Kidney (tissue), 14 donors: ENCODE measurements around the gene GTF2F2. TPM values are rescaled to one million over a fixed set of nuclear protein-coding genes. Genes with fewer than 3 reads are reported as not detected.

Experiments used
- DNase-seq, 5 donors: peaks; one replicate each; pipeline ENCODE4 v3.0.0-alpha.2; 2013 to 2020
- FAIRE-seq: peaks from 2 replicates; lab custom pipeline; 2012; peaks lifted over from hg19 to GRCh38; lab: Jason Lieb, UNC
- H3K27ac ChIP-seq, 2 donors: one replicate each; pipeline ENCODE4 v1.7.0; 2013; ENCODE audit warnings: low read depth in 2 of 2, low read length in 2 of 2, inconsistent platforms in 1 of 2
- H3K27me3 ChIP-seq: one replicate; pipeline ENCODE4 v1.7.1; 2013; ENCODE audit warnings: low read length, inconsistent platforms; ENCODE audit not compliant: control insufficient read depth, insufficient read depth
- H3K36me3 ChIP-seq, 3 donors: one replicate each; pipeline versions ENCODE4 v1.7.0 to v1.7.1; 2013; ENCODE audit warnings: low read length in 3 of 3, control low read depth in 1 of 3, inconsistent platforms in 1 of 3; ENCODE audit not compliant: insufficient read depth in 3 of 3, control insufficient read depth in 2 of 3
- H3K4me1 ChIP-seq, 3 donors: one replicate each; pipeline versions ENCODE4 v1.7.0 to v1.7.1; 2013; ENCODE audit warnings: low read length in 3 of 3, inconsistent platforms in 1 of 3, low read depth in 1 of 3; ENCODE audit not compliant: control insufficient read depth in 2 of 3, insufficient read depth in 2 of 3
- H3K4me3 ChIP-seq, 3 donors: one replicate each; pipeline versions ENCODE4 v1.7.0 to v1.8.1; 2013; ENCODE audit warnings: low read length in 3 of 3, control low read depth in 1 of 3, inconsistent platforms in 1 of 3
- H3K9ac ChIP-seq, 3 donors: one replicate each; pipeline versions ENCODE4 v1.7.0 to v1.7.1; 2013; ENCODE audit warnings: low read length in 3 of 3, control low read depth in 1 of 3, inconsistent platforms in 1 of 3
- H3K9me3 ChIP-seq, 3 donors: one replicate each; pipeline versions ENCODE4 v1.7.0 to v1.7.1; 2013; ENCODE audit warnings: low read length in 3 of 3, control low read depth in 1 of 3, inconsistent platforms in 1 of 3; ENCODE audit not compliant: control insufficient read depth in 2 of 3, insufficient read depth in 1 of 3
- intact Hi-C: fragments of 100-400 bp; cut with DNase I; formaldehyde crosslinking; loops from one replicate; pipeline ENCODE4 v1.11.1; 2022
- polyA plus RNA-seq: library from polyadenylated mRNA; stranded (reverse); fragments of 350-450 nt; fragmentation: Illumina TruSeq; extraction: RNeasy Lipid Tissue Mini Kit (QIAGEN cat#74804); gene quantifications from one replicate; pipeline ENCODE4 v1.2.3, GENCODE V29; 2014; ENCODE audit warnings: low read depth, low replicate concordance; ENCODE audit not compliant: insufficient read depth
- total RNA-seq: library from RNA; stranded (reverse); fragmentation: NEBNext Ultra II Directional; extraction: Animal tissue kit (Norgen Biotek cat#: 25700); gene quantifications from one replicate; pipeline ENCODE4 v1.2.1, GENCODE V29; 2021
- TF ChIP-seq, protein P1 (sequence below): IDR thresholded peaks from 3 replicates; pipeline ENCODE4 v1.5.1; 2012; ENCODE audit warnings: mild to moderate bottlenecking, moderate library complexity, borderline replicate concordance; ENCODE audit not compliant: insufficient read depth; ENCODE audit errors: extremely low read depth
- donor health status: control.
- donor health status: control.
- donor health status: control.
- donor health status: control.
- donor health status: control.
- donor health status: DM: yes; HTN: yes; CAD: no.
- donor health status: Normal renal cell carcinoma (clear cell type).

GTF2F2 gene
- total and polyA plus RNA-seq, 2 donors from 2014 or later: 16.6 to 17.3 TPM

DNA sequence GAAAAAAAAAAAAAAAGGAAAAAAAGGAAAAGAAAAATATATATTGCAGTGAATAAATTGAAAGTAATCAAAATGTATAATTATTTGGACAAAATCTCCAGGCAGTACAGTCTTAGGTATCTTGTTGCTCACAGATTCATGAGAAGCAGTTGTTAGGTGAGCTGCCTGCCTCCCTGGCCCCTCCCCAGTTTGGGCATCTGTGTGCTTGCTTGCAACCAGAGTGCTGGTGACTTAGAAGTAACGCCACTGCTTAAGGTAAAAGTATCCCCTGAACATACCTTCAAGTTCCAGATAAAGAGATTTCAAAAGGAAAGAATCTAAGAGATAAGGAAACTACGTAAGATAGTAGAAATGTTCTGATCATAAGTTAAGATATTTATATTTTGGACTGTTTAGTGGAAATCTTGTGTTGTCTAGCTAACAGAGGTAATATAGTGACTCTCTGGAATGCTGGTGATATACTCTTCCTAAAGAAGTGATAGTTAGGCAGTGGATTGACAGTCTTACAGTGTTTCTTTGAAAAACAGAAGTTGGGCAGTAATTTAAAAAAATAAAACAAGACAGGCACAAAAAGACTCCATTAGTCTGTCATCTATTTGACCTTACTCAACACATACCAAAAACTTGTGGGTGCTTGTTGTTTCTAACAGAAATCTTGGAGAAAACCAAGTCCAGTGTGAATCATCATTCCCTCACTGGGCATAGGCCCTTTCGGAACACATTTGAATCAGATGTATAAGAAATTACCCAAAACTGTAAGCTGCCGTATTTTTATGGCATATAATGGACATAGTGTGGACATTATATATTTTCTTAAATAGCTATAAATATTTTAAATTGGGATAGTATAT, 118.9 kb downstream of the GTF2F2 start:
- no peak overlapping the region for H3K9ac ChIP-seq
- intact Hi-C loops: no loop called here
- no peak for FAIRE-seq
- no peak for DNase-seq
- H3K27me3 ChIP-seq: no peaks in the 10 kb centered on the region
- TF ChIP-seq, protein P1, sequence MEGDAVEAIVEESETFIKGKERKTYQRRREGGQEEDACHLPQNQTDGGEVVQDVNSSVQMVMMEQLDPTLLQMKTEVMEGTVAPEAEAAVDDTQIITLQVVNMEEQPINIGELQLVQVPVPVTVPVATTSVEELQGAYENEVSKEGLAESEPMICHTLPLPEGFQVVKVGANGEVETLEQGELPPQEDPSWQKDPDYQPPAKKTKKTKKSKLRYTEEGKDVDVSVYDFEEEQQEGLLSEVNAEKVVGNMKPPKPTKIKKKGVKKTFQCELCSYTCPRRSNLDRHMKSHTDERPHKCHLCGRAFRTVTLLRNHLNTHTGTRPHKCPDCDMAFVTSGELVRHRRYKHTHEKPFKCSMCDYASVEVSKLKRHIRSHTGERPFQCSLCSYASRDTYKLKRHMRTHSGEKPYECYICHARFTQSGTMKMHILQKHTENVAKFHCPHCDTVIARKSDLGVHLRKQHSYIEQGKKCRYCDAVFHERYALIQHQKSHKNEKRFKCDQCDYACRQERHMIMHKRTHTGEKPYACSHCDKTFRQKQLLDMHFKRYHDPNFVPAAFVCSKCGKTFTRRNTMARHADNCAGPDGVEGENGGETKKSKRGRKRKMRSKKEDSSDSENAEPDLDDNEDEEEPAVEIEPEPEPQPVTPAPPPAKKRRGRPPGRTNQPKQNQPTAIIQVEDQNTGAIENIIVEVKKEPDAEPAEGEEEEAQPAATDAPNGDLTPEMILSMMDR: no peak
- H3K4me3 ChIP-seq: no peak overlapping the region
- H3K27ac ChIP-seq: no peak overlapping the region
- no peaks in the 10 kb centered on the region for H3K36me3 ChIP-seq
- H3K4me1 ChIP-seq: peaks cover 0 to 5% (median 0%) of the 10 kb centered on the region in 3 donors
- no peaks in the 10 kb centered on the region for H3K9me3 ChIP-seq

DNA sequence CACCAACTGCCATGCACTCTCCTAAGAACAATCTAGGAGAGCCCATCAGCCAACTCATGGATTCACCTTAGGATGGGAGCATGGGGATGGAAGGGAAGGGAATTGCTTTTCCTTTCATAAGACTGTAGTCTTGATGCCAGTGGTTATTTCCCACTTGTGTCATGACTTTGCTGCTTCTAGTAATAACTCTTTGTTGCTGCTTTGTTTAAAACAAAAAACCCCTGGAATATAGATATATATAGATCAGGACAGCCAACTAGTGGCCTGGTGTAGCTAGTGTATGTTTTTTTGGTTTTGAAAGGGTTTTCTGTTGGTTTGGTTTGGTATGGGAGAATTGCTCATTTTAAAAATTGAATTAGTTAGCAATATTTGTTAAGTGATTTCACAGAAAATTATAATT, 119.8 kb downstream of the GTF2F2 start:
- peaks cover 0 to 5% (median 0%) of the 10 kb centered on the region in 3 donors for H3K4me1 ChIP-seq
- TF ChIP-seq, protein P1: no peak
- no peaks in the 10 kb centered on the region for H3K27me3 ChIP-seq
- intact Hi-C loops: no loop called here
- H3K4me3 ChIP-seq: no peak overlapping the region
- no peak for FAIRE-seq
- H3K36me3 ChIP-seq: no peaks in the 10 kb centered on the region
- H3K9ac ChIP-seq: no peak overlapping the region
- no peak for DNase-seq
- no peaks in the 10 kb centered on the region for H3K9me3 ChIP-seq
- H3K27ac ChIP-seq: no peak overlapping the region

DNA sequence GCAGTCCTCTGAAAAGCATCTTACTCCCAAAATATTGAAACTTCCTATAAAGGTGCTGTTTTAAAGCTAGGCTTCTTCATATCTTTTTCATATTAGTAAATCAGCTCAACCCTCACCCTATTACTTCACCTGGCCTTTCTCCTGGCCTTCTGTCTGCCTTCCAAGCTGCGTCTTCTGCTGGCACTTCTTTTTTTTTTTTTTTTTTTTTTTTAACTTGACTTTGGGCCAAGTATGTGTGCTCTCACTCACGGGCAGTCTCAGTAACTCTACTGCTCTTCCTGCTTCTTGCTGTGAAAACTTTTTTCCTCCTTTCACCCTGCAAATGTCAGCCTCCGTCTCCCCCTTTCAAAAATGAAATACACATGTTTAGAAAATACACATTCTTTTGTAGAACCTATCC, 121.8 kb downstream of the GTF2F2 start:
- FAIRE-seq (no peak), DNase-seq (no peak)
- intact Hi-C loops: no loop called here
- no peaks in the 10 kb centered on the region for H3K9me3 ChIP-seq
- no peak overlapping the region for H3K27ac ChIP-seq
- TF ChIP-seq, protein P1: no peak
- no peaks in the 10 kb centered on the region for H3K27me3 ChIP-seq
- no peak overlapping the region for H3K4me3 ChIP-seq
- H3K9ac ChIP-seq: no peak overlapping the region
- H3K36me3 ChIP-seq: no peaks in the 10 kb centered on the region
- peaks cover 0 to 5% (median 0%) of the 10 kb centered on the region in 3 donors for H3K4me1 ChIP-seq
